WERI-Rb-1 (cell line): Measurements from ENCODE around the gene PPM1D.
"Not testable (repeated sequence)": the region's sequence is repeated elsewhere in the genome, so short reads cannot be mapped to it uniquely, and the experiment has no call there.

ENCODE experiments used
- DNase-seq: peaks from one replicate; pipeline ENCODE4 v3.0.0-alpha.2; 2020
- H3K27ac ChIP-seq: fragments of 250-450 bp; sonication (Bioruptor Pico); 2 replicates; pipeline ENCODE4 v1.5.1; 2020; ENCODE audit warnings: mild to moderate bottlenecking, moderate library complexity
- H3K27me3 ChIP-seq: fragments of 250-450 bp; sonication (Bioruptor Pico); 2 replicates; pipeline ENCODE4 v1.5.1; 2021; ENCODE audit warnings: mild to moderate bottlenecking, low read depth, moderate library complexity; ENCODE audit not compliant: insufficient read depth, severe bottlenecking
- H3K36me3 ChIP-seq: fragments of 250-450 bp; sonication (Bioruptor Pico); 2 replicates; pipeline ENCODE4 v1.5.1; 2020; ENCODE audit warnings: mild to moderate bottlenecking, moderate library complexity
- H3K4me3 ChIP-seq: 2 replicates; pipeline ENCODE4 v1.5.1; 2011; ENCODE audit warnings: low read depth, mild to moderate bottlenecking, control low read depth, low read length
- H3K9me3 ChIP-seq: fragments of 250-450 bp; sonication (Bioruptor Pico); 2 replicates; pipeline ENCODE4 v1.5.1; 2021; ENCODE audit warnings: mild to moderate bottlenecking, moderate library complexity; ENCODE audit not compliant: severe bottlenecking
- CTCF ChIP-seq: IDR thresholded peaks from 2 replicates; pipeline ENCODE4 v1.5.1; 2011; ENCODE audit warnings: low read depth, mild to moderate bottlenecking, control low read depth, inconsistent platforms, low read length

The PPM1D gene

GRCh38 chr17:60585887-60586286 is 14.1 kb upstream of the PPM1D start:
- H3K9me3 ChIP-seq = no peaks in the 10 kb centered on the region
- H3K27me3 ChIP-seq = no peaks in the 10 kb centered on the region
- H3K27ac ChIP-seq = no peak overlapping the region
- DNase-seq = no peak
- H3K4me3 ChIP-seq = no peak overlapping the region
- no peak for TF ChIP-seq CTCF
- H3K36me3 ChIP-seq = no peaks in the 10 kb centered on the region

- Histone ChIP-seq H3K27me3 (no peaks in the 10 kb centered on the region), H3K4me3 (no peak overlapping the region), H3K36me3 (no peaks in the 10 kb centered on the region), H3K9me3 (no peaks in the 10 kb centered on the region), H3K27ac (no peak overlapping the region)
- peak; percentile 56 for DNase-seq
- TF ChIP-seq CTCF = peak; percentile 76
These were observed 13.6 kb upstream of the PPM1D start for GRCh38 chr17:60586288-60586974.

GRCh38 chr17:60590070-60590469 is 9.9 kb upstream of the PPM1D start:
- no peak for TF ChIP-seq CTCF
- no peaks in the 10 kb centered on the region for H3K9me3 ChIP-seq
- no peak overlapping the region for H3K27ac ChIP-seq
- no peak for DNase-seq
- no peaks in the 10 kb centered on the region for H3K27me3 ChIP-seq
- H3K4me3 ChIP-seq = no peak overlapping the region
- H3K36me3 ChIP-seq = no peaks in the 10 kb centered on the region

GRCh38 chr17:60592750-60593149 is 7.2 kb upstream of the PPM1D start:
- no peak overlapping the region for H3K4me3 ChIP-seq
- no peaks in the 10 kb centered on the region for H3K9me3 ChIP-seq
- H3K27me3 ChIP-seq = no peaks in the 10 kb centered on the region
- no peaks in the 10 kb centered on the region for H3K36me3 ChIP-seq
- DNase-seq = peak; percentile 55
- H3K27ac ChIP-seq = no peak overlapping the region
- no peak for TF ChIP-seq CTCF

- H3K27ac ChIP-seq, DNase-seq, H3K36me3 ChIP-seq, H3K27me3 ChIP-seq, H3K9me3 ChIP-seq, H3K4me3 ChIP-seq: not testable (repeated sequence)
These were observed 6.5 kb upstream of the PPM1D start for GRCh38 chr17:60593441-60594036.

GRCh38 chr17:60594170-60594569 is 5.8 kb upstream of the PPM1D start:
- not testable (repeated sequence) for H3K36me3 ChIP-seq, H3K27ac ChIP-seq, H3K9me3 ChIP-seq, H3K4me3 ChIP-seq, DNase-seq, H3K27me3 ChIP-seq

GRCh38 chr17:60594734-60595133 is 5.3 kb upstream of the PPM1D start:
- no peak for TF ChIP-seq CTCF
- no peak overlapping the region for H3K27ac ChIP-seq
- no peaks in the 10 kb centered on the region for H3K36me3 ChIP-seq
- no peaks in the 10 kb centered on the region for H3K27me3 ChIP-seq
- DNase-seq = no peak
- no peak overlapping the region for H3K4me3 ChIP-seq
- H3K9me3 ChIP-seq = no peaks in the 10 kb centered on the region
